SIG-M5 treated with dmso at 0.1 percent for 504 hours (cell line): ENCODE data around the gene KCNA10.

Experiments
- DNase-seq: peaks from one replicate; lab custom pipeline; 2025; ENCODE audit not compliant: unreplicated experiment; lab: John Stamatoyannopoulos, UW

Gene KCNA10

DNA sequence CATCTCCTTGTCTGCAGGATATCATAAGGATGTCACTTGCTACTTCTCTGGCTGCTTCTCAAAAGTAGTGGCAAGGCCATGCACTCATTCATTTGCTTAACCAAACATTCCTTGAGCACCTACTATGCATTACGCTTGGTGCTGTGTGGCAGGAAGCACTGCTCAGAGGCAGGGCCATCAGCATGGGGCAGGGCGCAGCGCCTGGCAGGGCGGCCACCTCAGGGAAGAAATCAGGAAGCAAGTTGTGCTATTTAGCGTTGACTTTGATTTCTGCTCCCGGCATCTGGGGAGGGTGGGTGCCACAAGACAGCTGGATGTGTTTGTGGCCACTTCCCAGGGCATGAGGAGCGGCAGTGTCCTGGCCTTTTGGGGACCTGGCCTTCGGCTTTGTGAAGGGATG is 40.1 kb downstream of the KCNA10 start:
- no peak for DNase-seq

DNA sequence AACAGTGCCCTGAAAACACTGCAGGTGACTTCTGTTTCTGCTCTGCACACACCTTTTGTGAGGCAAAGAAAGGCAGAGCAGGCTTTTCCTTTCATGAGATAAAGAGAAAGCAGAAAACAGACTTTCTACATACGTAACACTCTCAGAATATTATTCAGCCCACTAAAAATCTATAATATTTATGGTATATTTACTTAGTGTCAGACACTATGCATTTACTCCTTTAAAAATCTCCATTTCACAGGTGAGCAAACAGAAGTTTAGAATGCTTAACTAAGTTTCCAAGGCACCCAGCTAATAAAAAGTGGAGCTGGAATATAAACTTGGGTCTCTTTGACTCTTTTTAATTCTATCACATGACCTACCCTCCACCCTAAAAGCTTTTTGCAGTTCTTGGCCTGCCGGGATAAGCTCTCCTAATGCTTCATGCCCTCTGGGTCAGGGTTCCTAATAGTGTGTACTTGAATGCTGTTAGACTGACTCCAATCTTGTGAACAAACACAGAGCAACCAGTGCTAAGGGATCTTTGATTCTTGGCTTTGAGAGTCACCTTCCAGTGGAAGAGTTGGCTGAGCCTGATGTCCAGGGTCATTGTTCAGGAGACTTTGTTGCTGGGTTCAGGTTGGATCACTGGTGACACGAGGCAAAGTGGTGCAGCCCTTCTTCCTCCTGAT is 40.9 kb downstream of the KCNA10 start:
- no peak for DNase-seq

DNA sequence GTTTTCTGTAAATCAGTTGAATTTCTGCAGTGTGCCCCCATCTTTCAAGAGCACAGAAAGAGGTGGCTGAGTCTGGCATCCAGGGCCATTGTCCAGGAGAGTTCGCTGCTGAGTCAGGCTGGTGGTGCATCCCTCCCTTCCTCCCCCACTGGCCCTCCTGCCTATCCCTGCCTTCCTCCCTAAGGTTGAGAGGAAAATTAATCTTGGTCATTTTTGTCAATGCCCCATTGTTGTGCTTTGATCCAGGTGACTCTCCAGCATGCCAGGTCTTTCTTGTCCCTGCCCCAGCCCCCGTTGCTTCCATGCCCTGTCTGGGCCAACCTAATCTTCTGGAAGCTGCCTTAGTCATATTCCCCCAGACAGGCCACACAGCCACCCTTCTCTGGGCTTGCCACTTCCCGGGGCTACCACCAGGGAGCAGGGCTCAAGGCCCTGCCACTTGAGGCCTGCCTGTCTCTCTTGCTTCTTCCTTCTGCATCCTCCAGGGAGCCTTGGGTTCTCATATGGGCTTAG is 41.5 kb downstream of the KCNA10 start:
- peak; percentile 33 for DNase-seq

DNA sequence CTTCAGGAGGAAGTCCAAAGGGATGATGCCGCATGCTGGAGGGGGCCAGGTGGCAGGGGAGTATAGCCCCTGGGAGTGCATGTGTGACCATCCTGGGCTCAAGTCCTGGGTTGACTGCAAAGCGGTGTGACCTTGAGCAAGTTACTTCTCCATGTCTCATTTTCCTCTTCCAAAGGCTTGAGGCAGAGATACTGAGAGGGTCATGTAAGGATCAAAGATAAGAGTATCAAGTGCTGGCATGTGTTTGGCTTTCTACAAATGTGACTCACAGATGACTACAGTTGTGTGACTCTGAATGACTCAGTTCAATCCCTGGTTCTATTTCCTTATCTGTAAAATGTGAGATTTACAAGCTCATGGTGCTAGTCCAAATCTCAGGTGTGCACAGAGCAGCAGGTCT is 41.9 kb downstream of the KCNA10 start:
- DNase-seq: no peak

DNA sequence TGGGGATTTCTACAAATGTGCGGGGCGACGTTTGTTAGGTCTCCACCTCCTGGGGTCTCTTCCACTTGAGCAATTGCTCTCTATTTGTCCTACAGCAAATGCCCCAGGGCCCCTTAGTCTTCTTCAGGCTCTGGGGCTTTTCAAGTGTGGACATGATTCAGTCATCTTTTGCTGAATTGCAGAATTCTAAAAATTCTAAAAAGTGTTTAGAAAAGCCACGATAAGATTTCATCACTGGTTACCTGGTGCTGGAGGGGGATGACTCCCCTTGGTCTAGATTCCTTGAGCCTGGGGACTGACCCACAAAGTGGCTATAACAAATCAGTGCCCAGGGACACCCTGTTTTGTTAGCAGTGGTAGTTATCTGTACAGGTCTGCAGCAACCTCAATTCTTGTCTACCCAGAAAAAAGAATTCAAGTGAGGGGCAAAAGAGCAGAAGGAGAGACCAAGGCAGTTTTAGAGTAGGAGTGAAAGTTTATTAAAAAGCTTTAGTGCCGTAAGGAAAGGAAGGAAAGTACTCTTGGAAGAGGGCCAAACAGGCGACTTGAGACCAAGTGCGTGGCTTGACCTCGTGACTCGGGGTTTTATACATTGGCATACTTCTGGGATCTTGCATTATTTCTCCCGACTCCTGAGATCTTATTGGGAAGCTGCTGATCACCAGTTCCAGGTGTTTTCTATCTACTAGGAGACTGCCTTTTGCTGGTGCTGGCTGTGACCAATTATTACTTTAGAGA is 42.8 kb downstream of the KCNA10 start:
- DNase-seq: no peak

DNA sequence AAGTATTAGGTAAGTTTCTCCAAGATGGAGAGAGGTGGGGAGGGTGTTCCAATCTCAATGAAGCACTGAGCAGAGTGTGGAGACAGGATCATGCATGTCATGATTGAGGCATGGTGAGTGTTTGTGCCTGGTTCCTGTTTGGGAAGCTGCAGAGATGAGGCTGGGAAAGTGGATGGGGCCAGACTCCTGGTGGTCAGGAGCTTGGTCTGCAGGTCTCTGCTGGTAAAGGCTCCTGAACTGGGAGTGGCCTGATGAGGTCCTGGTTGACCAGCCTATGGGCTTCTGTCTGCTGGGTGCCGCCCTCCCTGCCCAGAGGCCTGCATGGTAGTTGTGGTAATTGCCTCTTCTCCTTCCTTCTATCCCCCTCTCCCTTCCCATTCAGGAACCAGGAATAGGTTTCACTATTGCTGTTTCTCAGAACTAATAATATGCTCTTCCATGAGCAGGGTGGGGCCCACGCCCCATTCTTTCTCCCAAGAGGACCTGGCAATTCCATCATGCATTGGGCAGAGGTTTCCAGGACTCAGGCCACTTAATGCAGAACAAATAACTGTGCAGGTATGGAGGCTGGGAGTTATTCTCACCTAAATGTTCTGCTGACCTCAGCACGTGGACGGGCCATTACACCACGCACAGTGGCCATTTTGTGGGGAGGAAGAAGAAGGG is 43.5 kb downstream of the KCNA10 start:
- DNase-seq: no peak

DNA sequence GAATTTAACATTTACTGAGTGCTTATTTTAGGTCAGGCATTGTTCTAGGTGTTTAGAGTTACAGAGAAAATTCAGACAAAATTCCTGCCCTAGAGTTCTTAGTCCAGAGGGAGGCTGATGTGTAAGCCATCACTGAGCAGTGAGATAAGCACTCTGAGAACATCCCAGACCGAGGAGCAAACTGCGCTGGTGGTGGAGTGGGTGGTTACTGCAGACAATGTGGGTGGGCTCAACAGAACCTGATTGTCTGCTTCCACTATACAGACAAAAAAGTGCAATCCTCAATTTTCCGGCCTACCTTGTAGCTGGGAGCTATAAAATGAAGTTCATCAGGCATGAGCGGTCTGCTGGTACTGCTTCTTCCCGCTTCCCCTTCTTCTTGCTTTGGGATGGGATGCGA is 44.5 kb downstream of the KCNA10 start:
- DNase-seq: no peak

DNA sequence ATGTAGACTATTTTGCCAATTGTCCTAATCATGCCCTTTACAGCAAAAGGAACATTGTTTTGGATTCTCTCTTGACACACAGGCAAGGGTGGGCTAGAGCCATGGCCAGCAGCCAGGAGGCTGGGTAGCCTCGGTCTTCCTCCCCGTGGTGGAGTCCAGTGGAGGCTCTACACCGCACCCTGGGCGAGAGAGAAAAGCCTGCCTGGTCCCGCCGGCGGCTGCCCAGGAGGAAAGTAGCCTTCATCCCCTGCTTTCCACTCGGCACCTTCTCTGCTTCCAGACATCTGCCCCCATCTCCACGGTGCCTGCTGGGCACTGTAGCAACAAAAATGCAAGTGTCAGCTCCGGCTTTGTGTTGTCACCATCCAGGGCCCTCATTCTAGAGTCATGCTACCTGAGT is 46.4 kb downstream of the KCNA10 start:
- no peak for DNase-seq

DNA sequence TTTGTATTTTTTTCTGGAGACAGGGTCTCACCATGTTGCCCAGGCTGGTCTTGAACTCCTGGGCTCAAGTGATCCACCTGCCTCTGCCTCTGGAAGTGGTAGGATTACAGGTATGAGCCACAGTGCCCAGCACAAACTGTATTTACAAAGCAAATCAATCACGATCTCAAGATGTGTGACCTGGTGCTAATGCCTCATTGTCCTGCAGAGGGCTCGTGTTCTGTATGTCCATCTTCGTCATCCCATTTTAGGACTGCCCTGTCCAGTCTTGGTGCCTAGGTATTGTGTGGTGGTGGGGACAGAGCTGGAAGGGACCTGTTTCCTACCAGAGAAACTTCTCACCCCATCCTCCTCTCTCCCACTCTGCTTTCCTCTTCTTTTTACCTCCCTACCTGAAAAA is 47.8 kb downstream of the KCNA10 start:
- no peak for DNase-seq
